Stimulated activated CD4-positive, alpha-beta T cell treated with anti-CD3 and anti-CD28 coated beads, Interleukin-2, amount 100 ng/mL, for 24 hours (primary cell): ENCODE measurements around the gene KPNA5.
"Not testable (repeated sequence)": the region's sequence is repeated elsewhere in the genome, so short reads cannot be mapped to it uniquely, and the experiment has no call there.

Experiments
- DNase-seq, 2 donors: peaks; one replicate each; pipeline ENCODE4 v3.0.0-alpha.2; 2020

KPNA5 gene

GRCh38 chr6:116705917-116706316, 24.9 kb downstream of the KPNA5 start:
- no peak for DNase-seq

- no peak for DNase-seq
Observed at GRCh38 chr6:116714296-116714695, 33.3 kb downstream of the KPNA5 start.

GRCh38 chr6:116714761-116715160, 33.8 kb downstream of the KPNA5 start:
- no peak for DNase-seq

- no peak for DNase-seq
Observed at GRCh38 chr6:116726947-116727346, 45.9 kb downstream of the KPNA5 start.

- DNase-seq, result no peak
Observed at GRCh38 chr6:116730513-116730912, 49.5 kb downstream of the KPNA5 start.

- DNase-seq, result no peak
Observed at GRCh38 chr6:116737004-116737403, 56.0 kb downstream of the KPNA5 start.

- not testable (repeated sequence) for DNase-seq
Observed at GRCh38 chr6:116740486-116740885, 59.5 kb downstream of the KPNA5 start.

- DNase-seq, result no peak
Observed at GRCh38 chr6:116741571-116741970, 60.6 kb downstream of the KPNA5 start.

- no peak for DNase-seq
Observed at GRCh38 chr6:116745176-116745575, 64.2 kb downstream of the KPNA5 start.

GRCh38 chr6:116761779-116762178, 80.8 kb downstream of the KPNA5 start:
- DNase-seq, result no peak

- DNase-seq, result no peak
Observed at GRCh38 chr6:116762235-116762634, 81.2 kb downstream of the KPNA5 start.

GRCh38 chr6:116763048-116763447, 82.0 kb downstream of the KPNA5 start:
- no peak for DNase-seq

- no peak for DNase-seq
Observed at GRCh38 chr6:116763906-116764628, 83.1 kb downstream of the KPNA5 start.

- DNase-seq, result no peak
Observed at GRCh38 chr6:116764629-116764960, 83.6 kb downstream of the KPNA5 start.

- DNase-seq, result peak in 1 of 2 donors; percentile 13
Observed at GRCh38 chr6:116764961-116765841, 84.2 kb downstream of the KPNA5 start, which contains the start of gene FAM162B. TSS of gene FAM162B (minus strand) at chr6:116765719. CDS start at chr6:116765576, 143 bp downstream.

- DNase-seq, result no peak
Observed at GRCh38 chr6:116766506-116767176, 85.6 kb downstream of the KPNA5 start.

GRCh38 chr6:116767715-116768114, 86.7 kb downstream of the KPNA5 start:
- no peak for DNase-seq

GRCh38 chr6:116772450-116772849, 91.4 kb downstream of the KPNA5 start:
- no peak for DNase-seq

- DNase-seq, result no peak
Observed at GRCh38 chr6:116773886-116774285, 92.9 kb downstream of the KPNA5 start.

GRCh38 chr6:116779573-116780164, 98.7 kb downstream of the KPNA5 start:
- DNase-seq, result no peak

GRCh38 chr6:116783852-116784251, 102.8 kb downstream of the KPNA5 start:
- DNase-seq, result no peak
